ENCODE results near the gene FAM32A. TPM values are rescaled to one million over a fixed set of nuclear protein-coding genes. Genes with fewer than 3 reads are reported as not detected.

The FAM32A gene
- total RNA-seq, 1 donor from 2014 or later = 84.4 TPM

GRCh38 chr19:16213076-16213475 lies 27.9 kb downstream of the FAM32A start:
- Mint-ChIP-seq H3K4me1 (no peaks in the 10 kb centered on the region), H3K27ac (ENCODE audit: unreplicated experiment) (no peak overlapping the region), H3K27me3 (ENCODE audit: low read depth) (no peaks in the 10 kb centered on the region), H3K9me3 (no peaks in the 10 kb centered on the region), H3K36me3 (ENCODE audit: low read depth) (peaks cover 41% of the 10 kb centered on the region), H3K4me3 (no peak overlapping the region)
- TF ChIP-seq CTCF (conservative IDR thresholded peaks at IDR 0.05) = no peak
- DNase-seq (ENCODE audit: low read depth, low spot score) = no peak

- TF ChIP-seq CTCF (conservative IDR thresholded peaks at IDR 0.05) = no peak
- peak overlapping the region; percentile 81 for H3K27ac Mint-ChIP-seq (ENCODE audit: unreplicated experiment)
- H3K36me3 Mint-ChIP-seq (ENCODE audit: low read depth) = peaks cover 55% of the 10 kb centered on the region
- H3K27me3 Mint-ChIP-seq (ENCODE audit: low read depth) = no peaks in the 10 kb centered on the region
- H3K9me3 Mint-ChIP-seq = peaks cover 6% of the 10 kb centered on the region
- DNase-seq (ENCODE audit: low read depth, low spot score) = no peak
- H3K4me1 Mint-ChIP-seq = no peaks in the 10 kb centered on the region
- H3K4me3 Mint-ChIP-seq = no peak overlapping the region
Measured at GRCh38 chr19:16216744-16217670, 31.8 kb downstream of the FAM32A start.

GRCh38 chr19:16217716-16218451 lies 32.7 kb downstream of the FAM32A start:
- H3K9me3 Mint-ChIP-seq = peaks cover 6% of the 10 kb centered on the region
- no peak overlapping the region for H3K27ac Mint-ChIP-seq (ENCODE audit: unreplicated experiment)
- H3K4me1 Mint-ChIP-seq = no peaks in the 10 kb centered on the region
- no peak overlapping the region for H3K4me3 Mint-ChIP-seq
- no peaks in the 10 kb centered on the region for H3K27me3 Mint-ChIP-seq (ENCODE audit: low read depth)
- peaks cover 53% of the 10 kb centered on the region for H3K36me3 Mint-ChIP-seq (ENCODE audit: low read depth)
- no peak for TF ChIP-seq CTCF (conservative IDR thresholded peaks at IDR 0.05)
- DNase-seq (ENCODE audit: low read depth, low spot score) = no peak

- peaks cover 53% of the 10 kb centered on the region for H3K36me3 Mint-ChIP-seq (ENCODE audit: low read depth)
- no peaks in the 10 kb centered on the region for H3K27me3 Mint-ChIP-seq (ENCODE audit: low read depth)
- no peak overlapping the region for H3K4me3 Mint-ChIP-seq
- no peak for DNase-seq (ENCODE audit: low read depth, low spot score)
- H3K4me1 Mint-ChIP-seq = no peaks in the 10 kb centered on the region
- no peak for TF ChIP-seq CTCF (conservative IDR thresholded peaks at IDR 0.05)
- peaks cover 6% of the 10 kb centered on the region for H3K9me3 Mint-ChIP-seq
- no peak overlapping the region for H3K27ac Mint-ChIP-seq (ENCODE audit: unreplicated experiment)
Measured at GRCh38 chr19:16218851-16219250, 33.6 kb downstream of the FAM32A start.

- H3K27ac Mint-ChIP-seq (ENCODE audit: unreplicated experiment) = no peak overlapping the region
- no peak for DNase-seq (ENCODE audit: low read depth, low spot score)
- peaks cover 40% of the 10 kb centered on the region for H3K36me3 Mint-ChIP-seq (ENCODE audit: low read depth)
- H3K4me3 Mint-ChIP-seq = no peak overlapping the region
- H3K9me3 Mint-ChIP-seq = peaks cover 6% of the 10 kb centered on the region
- H3K27me3 Mint-ChIP-seq (ENCODE audit: low read depth) = no peaks in the 10 kb centered on the region
- H3K4me1 Mint-ChIP-seq = no peaks in the 10 kb centered on the region
- no peak for TF ChIP-seq CTCF (conservative IDR thresholded peaks at IDR 0.05)
Measured at GRCh38 chr19:16222806-16223205, 37.6 kb downstream of the FAM32A start.

All from neural crest cell (in vitro differentiated cells).